RPMI8226 (cell line): ENCODE data around the gene SCYGR3.

ENCODE experiments used
- DNase-seq: peaks from one replicate; pipeline ENCODE4 v3.0.0-alpha.2; 2015

Gene SCYGR3

GRCh38 chr2:227614740-227615139 lies at the start of gene SCYGR3:
TSS of gene SCYGR3 (minus strand) at chr2:227614840. CDS start at chr2:227614840, 0 bp downstream.
- no peak for DNase-seq

- no peak for DNase-seq
These were observed 47.2 kb upstream of the SCYGR3 start for GRCh38 chr2:227661827-227662226.

- DNase-seq: no peak
These were observed 46.5 kb upstream of the SCYGR3 start for GRCh38 chr2:227661025-227661649.

- DNase-seq: no peak
These were observed 42.7 kb upstream of the SCYGR3 start for GRCh38 chr2:227657199-227657845.

GRCh38 chr2:227655454-227655853 lies 40.8 kb upstream of the SCYGR3 start:
- DNase-seq: no peak

- DNase-seq: no peak
These were observed 39.8 kb upstream of the SCYGR3 start for GRCh38 chr2:227654426-227654825.

- no peak for DNase-seq
These were observed 38.8 kb upstream of the SCYGR3 start for GRCh38 chr2:227653419-227653818.

GRCh38 chr2:227643990-227644551 lies 29.4 kb upstream of the SCYGR3 start:
- no peak for DNase-seq

- no peak for DNase-seq
These were observed 28.0 kb upstream of the SCYGR3 start for GRCh38 chr2:227642656-227643055.

GRCh38 chr2:227634201-227634600 lies 19.6 kb upstream of the SCYGR3 start:
- DNase-seq: no peak

- no peak for DNase-seq
These were observed 18.2 kb upstream of the SCYGR3 start for GRCh38 chr2:227632827-227633226.

- DNase-seq: no peak
These were observed 15.7 kb upstream of the SCYGR3 start for GRCh38 chr2:227630322-227630721.

- DNase-seq: no peak
These were observed 14.8 kb upstream of the SCYGR3 start for GRCh38 chr2:227629435-227629834.

GRCh38 chr2:227627769-227628168 lies 13.1 kb upstream of the SCYGR3 start:
- no peak for DNase-seq

- DNase-seq: no peak
These were observed 12.0 kb upstream of the SCYGR3 start for GRCh38 chr2:227626580-227627151.

- DNase-seq: no peak
These were observed 10.8 kb upstream of the SCYGR3 start for GRCh38 chr2:227625420-227625819.

GRCh38 chr2:227623226-227623625 lies 8.6 kb upstream of the SCYGR3 start:
- DNase-seq: no peak

- no peak for DNase-seq
These were observed 2.9 kb upstream of the SCYGR3 start, which contains the start of gene SCYGR4 for GRCh38 chr2:227617316-227618230. TSS of gene SCYGR4 (plus strand) at chr2:227617498. CDS start at chr2:227617498, 0 bp downstream.

GRCh38 chr2:227616631-227617030 lies 2.0 kb upstream of the SCYGR3 start:
- no peak for DNase-seq

- DNase-seq: no peak
These were observed 1.3 kb upstream of the SCYGR3 start for GRCh38 chr2:227615906-227616305.

GRCh38 chr2:227615181-227615580 lies 541 bp upstream of the SCYGR3 start:
- no peak for DNase-seq

- DNase-seq: no peak
These were observed 394 bp downstream of the SCYGR3 start for GRCh38 chr2:227614246-227614645.

GRCh38 chr2:227613272-227613660 lies 1.4 kb downstream of the SCYGR3 start:
- DNase-seq: no peak
